HepG2 (cell line): ENCODE results near the gene AMBRA1. TPM values are rescaled to one million over a fixed set of nuclear protein-coding genes. Genes with fewer than 3 reads are reported as not detected.

ENCODE experiments used
- EED ChIP-seq: sonication (generic); formaldehyde crosslinking; IDR thresholded peaks from 2 replicates; pipeline ENCODE4 v1.5.0; 2020; ENCODE audit warnings: mild to moderate bottlenecking, missing genetic modification reagents
- ETV5 ChIP-seq: IDR thresholded peaks from 2 replicates; pipeline ENCODE4 v1.6.1; 2018; ENCODE audit warnings: missing biosample characterization, missing genetic modification reagents, inconsistent platforms, borderline replicate concordance
- FOXJ3 ChIP-seq: sonication (generic); formaldehyde crosslinking; IDR thresholded peaks from 2 replicates; pipeline ENCODE4 v1.4.0; 2020; ENCODE audit warnings: missing genetic modification reagents, mild to moderate bottlenecking, borderline replicate concordance
- GABPA ChIP-seq, 2 experiments: IDR thresholded peaks; 2 replicates each; pipeline ENCODE4 v1.6.1; 2011 to 2016; ENCODE audit warnings: low read depth in 2 of 2, low read length in 1 of 2, missing biosample characterization in 1 of 2, missing genetic modification characterization in 1 of 2
- HOXA3 ChIP-seq: sonication (generic); formaldehyde crosslinking; IDR thresholded peaks from 2 replicates; pipeline ENCODE4 v1.5.0; 2020; ENCODE audit warnings: missing genetic modification reagents
- KDM2A ChIP-seq: sonication (generic); formaldehyde crosslinking; IDR thresholded peaks from 2 replicates; pipeline ENCODE4 v1.4.0; 2020; ENCODE audit warnings: low read depth, missing genetic modification reagents, borderline replicate concordance
- MTA3 ChIP-seq: sonication (generic); formaldehyde crosslinking; IDR thresholded peaks from 2 replicates; pipeline ENCODE4 v1.4.0; 2020; ENCODE audit warnings: missing genetic modification reagents
- NR2F6 ChIP-seq, 2 experiments: IDR thresholded peaks; 2 replicates each; pipeline ENCODE4 v1.6.1; 2016; ENCODE audit warnings: antibody characterized with exemption in 1 of 2, mild to moderate bottlenecking in 1 of 2
- RARG ChIP-seq: sonication (generic); formaldehyde crosslinking; IDR thresholded peaks from 2 replicates; pipeline ENCODE4 v1.4.0; 2020; ENCODE audit warnings: low read depth, mild to moderate bottlenecking, missing genetic modification reagents
- XBP1 ChIP-seq: sonication (generic); formaldehyde crosslinking; IDR thresholded peaks from 2 replicates; pipeline ENCODE4 v1.5.0; 2020; ENCODE audit warnings: missing genetic modification reagents
- ZBTB38 ChIP-seq: sonication (generic); formaldehyde crosslinking; IDR thresholded peaks from 2 replicates; pipeline ENCODE4 v1.5.1; 2020; ENCODE audit warnings: mild to moderate bottlenecking, missing genetic modification reagents
- ZNF143 ChIP-seq: sonication (generic); formaldehyde crosslinking; IDR thresholded peaks from 2 replicates; pipeline ENCODE4 v1.4.0; 2020; ENCODE audit warnings: missing genetic modification reagents
- ZNF20 ChIP-seq: sonication (generic); formaldehyde crosslinking; IDR thresholded peaks from 2 replicates; pipeline ENCODE4 v1.4.0; 2020; ENCODE audit warnings: mild to moderate bottlenecking, moderate library complexity, missing genetic modification reagents
- ZNF333 ChIP-seq: sonication (generic); formaldehyde crosslinking; IDR thresholded peaks from 2 replicates; pipeline ENCODE4 v1.4.0; 2020; ENCODE audit warnings: mild to moderate bottlenecking, missing genetic modification reagents, borderline replicate concordance
- ZNF432 ChIP-seq: sonication (generic); formaldehyde crosslinking; IDR thresholded peaks from 2 replicates; pipeline ENCODE4 v1.5.0; 2020; ENCODE audit warnings: missing genetic modification reagents, mild to moderate bottlenecking, borderline replicate concordance
- ZNF879 ChIP-seq: sonication (generic); formaldehyde crosslinking; IDR thresholded peaks from 2 replicates; pipeline ENCODE4 v1.8.1; 2023; ENCODE audit warnings: missing genetic modification reagents
- polyA plus RNA-seq, 8 experiments: library from polyadenylated mRNA; depleted of rRNA in 3 of 8; stranded (reverse) in 7 of 8; unstranded in 1 of 8; fragments of >200 nt; fragmentation: Illumina TruSeq in 4 of 8; extraction: Trizol in 4 of 8; gene quantifications; 2 replicates each; pipeline versions ENCODE4 v1.2.1 to v1.2.3, GENCODE V29; 2011 to 2016; ENCODE audit warnings: low read depth in 4 of 8, missing spikeins in 1 of 8, mixed read lengths in 1 of 8; ENCODE audit not compliant: insufficient read depth in 1 of 8
- total RNA-seq, 5 experiments: library from RNA; depleted of rRNA; stranded (reverse); fragments of >200 nt; fragmentation: Illumina TruSeq; extraction: Trizol; gene quantifications; 2 replicates each; pipeline ENCODE4 v1.2.3, GENCODE V29; 2016; ENCODE audit warnings: low read depth in 1 of 5
- TF ChIP-seq, protein P1 (sequence below): sonication (generic); formaldehyde crosslinking; IDR thresholded peaks from 2 replicates; pipeline ENCODE4 v1.4.0; 2020; ENCODE audit warnings: missing genetic modification reagents
- TF ChIP-seq, protein P2 (sequence below): sonication (generic); formaldehyde crosslinking; IDR thresholded peaks from 2 replicates; pipeline ENCODE4 v1.5.0; 2020; ENCODE audit warnings: mild to moderate bottlenecking, missing genetic modification reagents
- TF ChIP-seq, protein P3 (sequence below): sonication (generic); formaldehyde crosslinking; IDR thresholded peaks from 2 replicates; pipeline ENCODE4 v1.5.1; 2020; ENCODE audit warnings: mild to moderate bottlenecking, moderate library complexity, missing genetic modification reagents
- TF ChIP-seq, protein P4 (sequence below): sonication (generic); formaldehyde crosslinking; IDR thresholded peaks from 2 replicates; pipeline ENCODE4 v1.5.1; 2020; ENCODE audit warnings: missing genetic modification reagents, mild to moderate bottlenecking, borderline replicate concordance

AMBRA1 gene
- total and polyA plus RNA-seq, 2 of the 13 experiments (the other 11 are each of a cell fraction or from before 2014, with no cell fraction given): 15.7 to 26.0 TPM

DNA sequence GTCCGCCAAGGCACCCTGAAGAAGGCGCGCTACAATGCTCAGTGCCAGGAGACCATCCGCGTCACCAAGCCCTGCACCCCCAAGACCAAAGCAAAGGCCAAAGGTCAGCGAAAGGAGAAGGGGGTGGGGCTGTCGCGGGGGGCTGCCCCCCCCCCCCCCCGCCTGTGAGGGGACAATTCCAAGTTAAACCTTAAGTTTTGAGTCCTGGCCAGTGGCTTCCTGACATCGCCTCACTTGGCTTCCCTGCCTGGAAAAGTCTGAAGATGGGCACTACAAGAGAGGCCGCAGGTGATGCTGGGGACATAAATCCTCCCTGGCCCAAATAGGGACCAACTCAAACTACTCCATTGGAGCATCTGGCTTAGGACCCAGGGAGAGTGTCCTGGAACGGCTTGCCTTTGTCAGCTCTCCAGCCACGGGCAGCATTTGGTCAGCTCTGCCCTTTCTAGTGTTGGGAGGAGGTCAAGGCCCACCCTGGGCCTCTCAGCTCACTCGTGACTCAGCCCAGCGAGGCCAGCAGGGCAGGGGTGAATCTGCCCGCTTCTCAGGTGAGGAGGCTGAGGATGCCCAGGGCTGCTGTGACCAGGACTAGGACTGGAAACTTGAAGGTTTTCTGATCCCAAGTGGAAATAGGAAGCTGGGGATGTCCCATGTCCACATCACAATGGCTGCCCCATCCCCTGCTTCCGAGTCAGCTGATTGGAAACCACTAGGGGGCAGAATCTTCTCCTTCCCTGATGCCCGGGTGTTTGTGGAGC is 211.0 kb downstream of the AMBRA1 start (continued):
- TF ChIP-seq, protein P1, sequence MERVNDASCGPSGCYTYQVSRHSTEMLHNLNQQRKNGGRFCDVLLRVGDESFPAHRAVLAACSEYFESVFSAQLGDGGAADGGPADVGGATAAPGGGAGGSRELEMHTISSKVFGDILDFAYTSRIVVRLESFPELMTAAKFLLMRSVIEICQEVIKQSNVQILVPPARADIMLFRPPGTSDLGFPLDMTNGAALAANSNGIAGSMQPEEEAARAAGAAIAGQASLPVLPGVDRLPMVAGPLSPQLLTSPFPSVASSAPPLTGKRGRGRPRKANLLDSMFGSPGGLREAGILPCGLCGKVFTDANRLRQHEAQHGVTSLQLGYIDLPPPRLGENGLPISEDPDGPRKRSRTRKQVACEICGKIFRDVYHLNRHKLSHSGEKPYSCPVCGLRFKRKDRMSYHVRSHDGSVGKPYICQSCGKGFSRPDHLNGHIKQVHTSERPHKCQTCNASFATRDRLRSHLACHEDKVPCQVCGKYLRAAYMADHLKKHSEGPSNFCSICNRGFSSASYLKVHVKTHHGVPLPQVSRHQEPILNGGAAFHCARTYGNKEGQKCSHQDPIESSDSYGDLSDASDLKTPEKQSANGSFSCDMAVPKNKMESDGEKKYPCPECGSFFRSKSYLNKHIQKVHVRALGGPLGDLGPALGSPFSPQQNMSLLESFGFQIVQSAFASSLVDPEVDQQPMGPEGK (CRISPR knock-in tag): peak; percentile 15; the same call in 1 of the 2 replicates
- TF ChIP-seq MTA3 (CRISPR knock-in tag) (no peak), ETV5 (CRISPR knock-in tag) (no peak; the same call in 1 of the 2 replicates), HOXA3 (CRISPR knock-in tag) (peak; percentile 33; the same call in 1 of the 2 replicates), EED (CRISPR knock-in tag) (no peak), GABPA (IDR thresholded peaks at IDR 0.05; ENCODE audit: low read depth, low read length) (no peak), GABPA (CRISPR knock-in tag; IDR thresholded peaks at IDR 0.05; ENCODE audit: low read depth) (no peak), XBP1 (CRISPR knock-in tag) (no peak), RARG (CRISPR knock-in tag) (no peak), ZBTB38 (CRISPR knock-in tag) (0 out of 2 replicates have a peak, but pooled peaks have one; percentile 9), ZNF333 (CRISPR knock-in tag) (no peak), KDM2A (CRISPR knock-in tag) (peak; percentile 39; the same call in 1 of the 2 replicates), ZNF20 (CRISPR knock-in tag) (no peak), NR2F6 (IDR thresholded peaks at IDR 0.05) (peak; percentile 61), NR2F6 (CRISPR knock-in tag; IDR thresholded peaks at IDR 0.05) (peak; percentile 8; the same call in 1 of the 2 replicates), ZNF432 (no peak), ZNF879 (CRISPR knock-in tag) (no peak), ZNF143 (CRISPR knock-in tag) (no peak), FOXJ3 (no peak)
- TF ChIP-seq, protein P2, sequence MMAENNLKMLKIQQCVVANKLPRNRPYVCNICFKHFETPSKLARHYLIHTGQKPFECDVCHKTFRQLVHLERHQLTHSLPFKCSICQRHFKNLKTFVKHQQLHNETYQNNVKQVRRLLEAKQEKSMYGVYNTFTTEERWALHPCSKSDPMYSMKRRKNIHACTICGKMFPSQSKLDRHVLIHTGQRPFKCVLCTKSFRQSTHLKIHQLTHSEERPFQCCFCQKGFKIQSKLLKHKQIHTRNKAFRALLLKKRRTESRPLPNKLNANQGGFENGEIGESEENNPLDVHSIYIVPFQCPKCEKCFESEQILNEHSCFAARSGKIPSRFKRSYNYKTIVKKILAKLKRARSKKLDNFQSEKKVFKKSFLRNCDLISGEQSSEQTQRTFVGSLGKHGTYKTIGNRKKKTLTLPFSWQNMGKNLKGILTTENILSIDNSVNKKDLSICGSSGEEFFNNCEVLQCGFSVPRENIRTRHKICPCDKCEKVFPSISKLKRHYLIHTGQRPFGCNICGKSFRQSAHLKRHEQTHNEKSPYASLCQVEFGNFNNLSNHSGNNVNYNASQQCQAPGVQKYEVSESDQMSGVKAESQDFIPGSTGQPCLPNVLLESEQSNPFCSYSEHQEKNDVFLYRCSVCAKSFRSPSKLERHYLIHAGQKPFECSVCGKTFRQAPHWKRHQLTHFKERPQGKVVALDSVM (CRISPR knock-in tag): no peak
- TF ChIP-seq, protein P3, sequence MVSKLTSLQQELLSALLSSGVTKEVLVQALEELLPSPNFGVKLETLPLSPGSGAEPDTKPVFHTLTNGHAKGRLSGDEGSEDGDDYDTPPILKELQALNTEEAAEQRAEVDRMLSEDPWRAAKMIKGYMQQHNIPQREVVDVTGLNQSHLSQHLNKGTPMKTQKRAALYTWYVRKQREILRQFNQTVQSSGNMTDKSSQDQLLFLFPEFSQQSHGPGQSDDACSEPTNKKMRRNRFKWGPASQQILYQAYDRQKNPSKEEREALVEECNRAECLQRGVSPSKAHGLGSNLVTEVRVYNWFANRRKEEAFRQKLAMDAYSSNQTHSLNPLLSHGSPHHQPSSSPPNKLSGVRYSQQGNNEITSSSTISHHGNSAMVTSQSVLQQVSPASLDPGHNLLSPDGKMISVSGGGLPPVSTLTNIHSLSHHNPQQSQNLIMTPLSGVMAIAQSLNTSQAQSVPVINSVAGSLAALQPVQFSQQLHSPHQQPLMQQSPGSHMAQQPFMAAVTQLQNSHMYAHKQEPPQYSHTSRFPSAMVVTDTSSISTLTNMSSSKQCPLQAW (CRISPR knock-in tag): 0 out of 2 replicates have a peak, but pooled peaks have one; percentile 23
- TF ChIP-seq, protein P4, sequence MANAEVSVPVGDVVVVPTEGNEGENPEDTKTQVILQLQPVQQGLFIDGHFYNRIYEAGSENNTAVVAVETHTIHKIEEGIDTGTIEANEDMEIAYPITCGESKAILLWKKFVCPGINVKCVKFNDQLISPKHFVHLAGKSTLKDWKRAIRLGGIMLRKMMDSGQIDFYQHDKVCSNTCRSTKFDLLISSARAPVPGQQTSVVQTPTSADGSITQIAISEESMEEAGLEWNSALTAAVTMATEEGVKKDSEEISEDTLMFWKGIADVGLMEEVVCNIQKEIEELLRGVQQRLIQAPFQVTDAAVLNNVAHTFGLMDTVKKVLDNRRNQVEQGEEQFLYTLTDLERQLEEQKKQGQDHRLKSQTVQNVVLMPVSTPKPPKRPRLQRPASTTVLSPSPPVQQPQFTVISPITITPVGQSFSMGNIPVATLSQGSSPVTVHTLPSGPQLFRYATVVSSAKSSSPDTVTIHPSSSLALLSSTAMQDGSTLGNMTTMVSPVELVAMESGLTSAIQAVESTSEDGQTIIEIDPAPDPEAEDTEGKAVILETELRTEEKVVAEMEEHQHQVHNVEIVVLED (CRISPR knock-in tag): no peak
